ENCODE data around the gene APBB1IP.

Gene APBB1IP

DNA sequence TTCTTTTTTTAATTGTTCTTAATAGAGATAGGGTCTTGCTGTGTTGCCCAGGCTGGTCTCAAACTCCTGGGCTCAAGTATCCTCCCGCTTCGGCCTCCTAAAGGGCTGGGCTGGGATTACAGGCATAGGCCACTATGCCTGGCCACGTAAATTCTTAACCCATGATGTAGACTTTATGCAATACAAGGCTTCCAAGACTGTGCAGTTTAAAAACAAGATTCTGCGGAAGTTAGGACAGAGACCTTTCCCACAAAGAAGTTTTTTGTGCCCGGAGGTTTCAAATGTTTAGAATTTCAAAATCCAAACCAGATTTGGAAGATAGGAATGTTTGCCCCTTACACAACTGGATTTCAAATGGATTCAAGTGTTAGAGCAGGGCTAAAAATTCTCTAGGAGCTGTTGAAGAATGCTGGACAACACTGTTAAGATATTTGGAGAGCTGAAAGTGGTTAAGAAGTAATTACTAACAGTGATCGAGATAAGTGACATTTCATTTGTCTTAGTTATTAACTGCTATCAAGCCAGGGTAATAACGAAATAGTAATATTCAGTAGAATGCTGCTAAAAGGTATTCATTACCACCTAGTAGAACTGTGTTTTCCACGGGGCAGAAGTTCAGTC lies 7.4 kb downstream of the APBB1IP start:
- Histone ChIP-seq H3K9ac (ENCODE audit: insufficient read length, low read depth) (no peak overlapping the region), H3K36me3 (ENCODE audit: insufficient read depth, insufficient read length, low read length) (no peaks in the 10 kb centered on the region), H3K4me1 (ENCODE audit: insufficient read depth, insufficient read length) (no peaks in the 10 kb centered on the region), H3K9me3 (ENCODE audit: insufficient read depth, low read length) (no peaks in the 10 kb centered on the region), H3K27me3 (ENCODE audit: insufficient read depth, insufficient read length) (peaks cover 3% of the 10 kb centered on the region), H3K4me3 (ENCODE audit: insufficient read length, low read depth) (no peak overlapping the region)
- DNase-seq (ENCODE audit: low read depth, low spot score), result no peak
- TF ChIP-seq SUZ12 (IDR thresholded peaks at IDR 0.05; ENCODE audit: extremely low read depth, insufficient read depth, insufficient read length) (no peak), ZNF274 (IDR thresholded peaks at IDR 0.05; ENCODE audit: low read depth, low read length) (no peak), YY1 (IDR thresholded peaks at IDR 0.05; ENCODE audit: insufficient read depth, insufficient read length) (no peak)

DNA sequence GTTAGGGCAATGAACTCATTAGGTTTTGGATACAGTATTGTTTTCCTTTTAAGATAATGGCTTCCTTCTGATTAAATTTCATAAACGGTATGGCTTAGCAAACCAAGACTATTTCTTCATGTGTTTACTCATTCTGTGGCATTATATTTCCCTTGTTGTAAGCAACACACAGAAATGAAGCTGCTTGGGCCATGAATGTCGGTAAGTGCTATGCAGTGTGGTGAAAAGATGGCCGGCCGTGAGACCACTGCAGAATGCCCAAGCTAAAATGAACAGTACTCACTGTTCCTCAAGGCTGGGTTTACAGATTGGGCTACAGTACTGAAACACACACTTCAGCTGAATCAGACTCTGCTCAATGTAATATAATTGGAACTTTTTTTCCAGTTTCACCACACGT lies 8.1 kb downstream of the APBB1IP start:
- DNase-seq (ENCODE audit: low read depth, low spot score), result no peak
- Histone ChIP-seq H3K27me3 (ENCODE audit: insufficient read depth, insufficient read length) (peaks cover 2% of the 10 kb centered on the region), H3K4me3 (ENCODE audit: insufficient read length, low read depth) (no peak overlapping the region), H3K36me3 (ENCODE audit: insufficient read depth, insufficient read length, low read length) (no peaks in the 10 kb centered on the region), H3K4me1 (ENCODE audit: insufficient read depth, insufficient read length) (no peaks in the 10 kb centered on the region), H3K9ac (ENCODE audit: insufficient read length, low read depth) (no peak overlapping the region), H3K9me3 (ENCODE audit: insufficient read depth, low read length) (no peaks in the 10 kb centered on the region)
- no peak for TF ChIP-seq SUZ12 (IDR thresholded peaks at IDR 0.05; ENCODE audit: extremely low read depth, insufficient read depth, insufficient read length)
- TF ChIP-seq YY1 (IDR thresholded peaks at IDR 0.05; ENCODE audit: insufficient read depth, insufficient read length), result no peak
- TF ChIP-seq ZNF274 (IDR thresholded peaks at IDR 0.05; ENCODE audit: low read depth, low read length), result no peak

DNA sequence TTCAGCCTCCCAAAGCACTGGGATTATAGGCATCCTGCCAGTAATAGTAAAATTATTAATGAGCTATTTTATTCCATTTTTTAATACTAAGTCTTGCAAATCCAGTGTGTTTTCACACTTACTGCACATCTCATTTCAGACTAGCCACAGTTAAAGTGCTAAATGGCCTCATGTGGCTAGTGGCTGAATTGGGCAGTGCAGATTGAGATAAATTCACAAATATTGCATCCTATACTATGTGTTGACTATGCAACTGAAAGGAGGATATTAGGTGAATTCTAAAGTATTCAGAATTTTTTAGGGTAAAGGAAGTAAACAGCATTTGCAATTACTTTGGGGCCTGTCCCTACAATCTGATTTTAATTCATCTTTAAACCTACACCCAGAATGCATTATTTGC lies 10.2 kb downstream of the APBB1IP start:
- no peak overlapping the region for H3K4me3 ChIP-seq (ENCODE audit: insufficient read length, low read depth)
- no peaks in the 10 kb centered on the region for H3K36me3 ChIP-seq (ENCODE audit: insufficient read depth, insufficient read length, low read length)
- H3K9ac ChIP-seq (ENCODE audit: insufficient read length, low read depth), result no peak overlapping the region
- no peaks in the 10 kb centered on the region for H3K9me3 ChIP-seq (ENCODE audit: insufficient read depth, low read length)
- no peak for TF ChIP-seq YY1 (IDR thresholded peaks at IDR 0.05; ENCODE audit: insufficient read depth, insufficient read length)
- TF ChIP-seq ZNF274 (IDR thresholded peaks at IDR 0.05; ENCODE audit: low read depth, low read length), result no peak
- TF ChIP-seq SUZ12 (IDR thresholded peaks at IDR 0.05; ENCODE audit: extremely low read depth, insufficient read depth, insufficient read length), result no peak
- H3K27me3 ChIP-seq (ENCODE audit: insufficient read depth, insufficient read length), result no peaks in the 10 kb centered on the region
- no peak for DNase-seq (ENCODE audit: low read depth, low spot score)
- H3K4me1 ChIP-seq (ENCODE audit: insufficient read depth, insufficient read length), result no peaks in the 10 kb centered on the region

DNA sequence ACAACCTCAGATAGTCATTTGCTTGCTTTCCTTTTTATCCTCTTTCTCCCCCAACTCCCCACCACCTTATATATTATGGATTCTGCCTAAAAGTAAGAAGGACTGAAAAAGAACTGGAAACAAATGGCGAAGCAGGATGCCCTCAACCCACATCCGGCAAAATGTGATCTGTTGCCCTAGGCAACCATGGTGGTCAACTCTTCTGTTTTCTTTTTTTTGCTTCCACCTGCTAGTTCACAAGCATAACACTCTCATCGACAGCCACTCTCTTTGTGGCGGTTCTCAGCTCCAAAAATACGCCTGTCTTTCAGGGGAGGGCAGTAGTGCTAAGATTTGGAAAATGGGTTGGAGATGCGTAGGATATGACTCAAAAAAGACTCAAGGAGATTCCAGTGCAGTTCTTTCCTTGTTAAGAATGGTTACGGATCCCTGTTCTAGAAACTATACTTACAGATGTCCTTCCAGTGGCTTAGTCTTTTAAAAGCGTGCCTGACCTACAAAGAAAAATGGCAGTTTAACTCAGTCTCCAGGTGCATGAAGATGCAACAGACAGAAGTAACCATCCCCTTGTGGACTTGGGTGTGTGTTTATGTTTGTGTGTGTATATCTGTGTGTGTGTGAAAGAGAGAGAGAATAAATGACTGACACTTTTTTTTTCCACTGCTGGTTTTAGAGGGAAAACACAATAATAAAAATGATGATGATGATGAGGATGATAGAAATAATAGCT lies 10.7 kb downstream of the APBB1IP start:
- no peak overlapping the region for H3K9ac ChIP-seq (ENCODE audit: insufficient read length, low read depth)
- H3K4me1 ChIP-seq (ENCODE audit: insufficient read depth, insufficient read length), result no peaks in the 10 kb centered on the region
- no peak overlapping the region for H3K4me3 ChIP-seq (ENCODE audit: insufficient read length, low read depth)
- H3K9me3 ChIP-seq (ENCODE audit: insufficient read depth, low read length), result no peaks in the 10 kb centered on the region
- H3K27me3 ChIP-seq (ENCODE audit: insufficient read depth, insufficient read length), result no peaks in the 10 kb centered on the region
- no peaks in the 10 kb centered on the region for H3K36me3 ChIP-seq (ENCODE audit: insufficient read depth, insufficient read length, low read length)
- DNase-seq (ENCODE audit: low read depth, low spot score), result no peak
- TF ChIP-seq YY1 (IDR thresholded peaks at IDR 0.05; ENCODE audit: insufficient read depth, insufficient read length) (no peak), SUZ12 (IDR thresholded peaks at IDR 0.05; ENCODE audit: extremely low read depth, insufficient read depth, insufficient read length) (no peak), ZNF274 (IDR thresholded peaks at IDR 0.05; ENCODE audit: low read depth, low read length) (no peak)

DNA sequence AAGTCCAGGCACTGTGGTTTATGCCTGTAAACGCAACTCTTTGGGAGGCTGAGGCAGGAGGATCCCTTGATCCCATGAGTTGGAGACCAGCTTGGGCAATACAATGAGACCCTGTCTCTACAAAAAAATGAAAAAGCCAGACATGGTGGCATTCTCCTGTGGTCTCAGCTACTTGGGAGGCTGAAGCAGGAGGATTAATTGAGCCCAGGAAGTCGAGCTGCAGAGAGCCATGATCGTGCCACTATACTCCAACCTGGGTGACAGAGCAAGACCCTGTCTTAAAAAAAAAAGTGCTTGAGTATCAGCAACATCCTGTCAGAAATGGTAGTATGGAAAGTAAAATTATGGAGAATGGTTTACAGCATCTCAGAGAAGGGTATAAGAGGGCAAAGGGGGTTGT lies 11.6 kb downstream of the APBB1IP start:
- Histone ChIP-seq H3K9me3 (ENCODE audit: insufficient read depth, low read length) (no peaks in the 10 kb centered on the region), H3K4me1 (ENCODE audit: insufficient read depth, insufficient read length) (no peaks in the 10 kb centered on the region), H3K36me3 (ENCODE audit: insufficient read depth, insufficient read length, low read length) (no peaks in the 10 kb centered on the region), H3K9ac (ENCODE audit: insufficient read length, low read depth) (no peak overlapping the region), H3K27me3 (ENCODE audit: insufficient read depth, insufficient read length) (no peaks in the 10 kb centered on the region), H3K4me3 (ENCODE audit: insufficient read length, low read depth) (no peak overlapping the region)
- no peak for DNase-seq (ENCODE audit: low read depth, low spot score)
- TF ChIP-seq YY1 (IDR thresholded peaks at IDR 0.05; ENCODE audit: insufficient read depth, insufficient read length) (no peak), ZNF274 (IDR thresholded peaks at IDR 0.05; ENCODE audit: low read depth, low read length) (no peak), SUZ12 (IDR thresholded peaks at IDR 0.05; ENCODE audit: extremely low read depth, insufficient read depth, insufficient read length) (no peak)

DNA sequence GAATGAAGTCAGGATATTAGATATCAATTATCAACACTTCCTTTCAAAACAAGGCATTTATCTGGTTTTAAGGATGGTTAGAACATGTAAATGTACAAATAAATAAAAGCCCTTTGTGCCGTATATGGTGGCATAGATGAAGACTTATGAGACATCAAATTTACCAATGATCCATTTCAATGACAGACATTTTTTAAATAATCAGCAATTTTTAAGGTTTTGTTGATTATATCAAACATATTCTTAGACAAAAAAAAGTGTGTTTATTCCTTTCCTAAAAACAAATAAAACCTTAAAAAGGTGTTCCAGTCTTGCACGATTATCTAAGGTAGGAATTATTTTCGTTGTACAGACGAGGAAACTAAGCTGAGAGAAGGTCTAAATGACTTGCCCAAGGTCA lies 13.8 kb downstream of the APBB1IP start:
- H3K9me3 ChIP-seq (ENCODE audit: insufficient read depth, low read length), result no peaks in the 10 kb centered on the region
- TF ChIP-seq SUZ12 (IDR thresholded peaks at IDR 0.05; ENCODE audit: extremely low read depth, insufficient read depth, insufficient read length) (no peak), YY1 (IDR thresholded peaks at IDR 0.05; ENCODE audit: insufficient read depth, insufficient read length) (no peak), ZNF274 (IDR thresholded peaks at IDR 0.05; ENCODE audit: low read depth, low read length) (no peak)
- no peaks in the 10 kb centered on the region for H3K4me1 ChIP-seq (ENCODE audit: insufficient read depth, insufficient read length)
- no peak for DNase-seq (ENCODE audit: low read depth, low spot score)
- H3K9ac ChIP-seq (ENCODE audit: insufficient read length, low read depth), result no peak overlapping the region
- no peak overlapping the region for H3K4me3 ChIP-seq (ENCODE audit: insufficient read length, low read depth)
- no peaks in the 10 kb centered on the region for H3K36me3 ChIP-seq (ENCODE audit: insufficient read depth, insufficient read length, low read length)
- H3K27me3 ChIP-seq (ENCODE audit: insufficient read depth, insufficient read length), result no peaks in the 10 kb centered on the region

DNA sequence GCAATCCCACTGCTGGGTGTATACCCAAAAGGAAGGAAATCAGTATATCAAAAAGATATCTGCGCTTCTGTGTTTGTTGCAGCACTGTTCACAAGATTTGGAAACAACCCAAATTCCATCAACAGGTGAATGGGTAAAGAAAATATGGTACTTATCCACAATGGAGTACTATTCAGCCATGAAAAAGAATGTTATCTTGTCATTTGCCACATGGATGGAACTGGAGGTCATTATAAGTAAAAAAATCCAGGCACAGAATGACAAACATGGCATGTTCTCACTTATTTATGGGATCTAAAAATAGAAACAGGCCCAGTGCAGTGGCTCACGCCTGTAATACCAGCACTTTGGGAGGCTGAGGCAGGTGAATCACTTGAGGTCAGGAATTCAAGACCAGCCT lies 15.7 kb downstream of the APBB1IP start:
- Histone ChIP-seq H3K4me1 (ENCODE audit: insufficient read depth, insufficient read length) (no peaks in the 10 kb centered on the region), H3K9me3 (ENCODE audit: insufficient read depth, low read length) (no peaks in the 10 kb centered on the region), H3K36me3 (ENCODE audit: insufficient read depth, insufficient read length, low read length) (no peaks in the 10 kb centered on the region), H3K27me3 (ENCODE audit: insufficient read depth, insufficient read length) (no peaks in the 10 kb centered on the region), H3K9ac (ENCODE audit: insufficient read length, low read depth) (no peak overlapping the region), H3K4me3 (ENCODE audit: insufficient read length, low read depth) (no peak overlapping the region)
- no peak for DNase-seq (ENCODE audit: low read depth, low spot score)
- TF ChIP-seq ZNF274 (IDR thresholded peaks at IDR 0.05; ENCODE audit: low read depth, low read length) (no peak), YY1 (IDR thresholded peaks at IDR 0.05; ENCODE audit: insufficient read depth, insufficient read length) (no peak), SUZ12 (IDR thresholded peaks at IDR 0.05; ENCODE audit: extremely low read depth, insufficient read depth, insufficient read length) (no peak)
